ENCODE measurements around the gene SETD2. TPM values are rescaled to one million over a fixed set of nuclear protein-coding genes. Genes with fewer than 3 reads are reported as not detected.

SETD2 gene
- total RNA-seq, 1 donor = 121 TPM

- Histone ChIP-seq H3K27me3 (ENCODE audit: insufficient read depth, low read length) (no peaks in the 10 kb centered on the region), H3K4me1 (ENCODE audit: insufficient read depth, low read length) (peaks cover 16% of the 10 kb centered on the region), H3K9me3 (ENCODE audit: low read depth, low read length) (no peaks in the 10 kb centered on the region), H3K4me3 (ENCODE audit: low read length) (no peak overlapping the region)
Measured at GRCh38 chr3:47008234-47008796, 155.6 kb downstream of the SETD2 start.

- no peaks in the 10 kb centered on the region for H3K9me3 ChIP-seq (ENCODE audit: low read depth, low read length)
- no peaks in the 10 kb centered on the region for H3K27me3 ChIP-seq (ENCODE audit: insufficient read depth, low read length)
- H3K4me1 ChIP-seq (ENCODE audit: insufficient read depth, low read length) = peaks cover 16% of the 10 kb centered on the region
- H3K4me3 ChIP-seq (ENCODE audit: low read length) = no peak overlapping the region
Measured at GRCh38 chr3:47007482-47008233, 156.3 kb downstream of the SETD2 start.

GRCh38 chr3:47007001-47007400 lies 156.9 kb downstream of the SETD2 start:
- no peaks in the 10 kb centered on the region for H3K27me3 ChIP-seq (ENCODE audit: insufficient read depth, low read length)

GRCh38 chr3:47006145-47006651 lies 157.7 kb downstream of the SETD2 start:
- Histone ChIP-seq H3K27me3 (ENCODE audit: insufficient read depth, low read length) (no peaks in the 10 kb centered on the region), H3K4me3 (ENCODE audit: low read length) (no peak overlapping the region), H3K4me1 (ENCODE audit: insufficient read depth, low read length) (peaks cover 16% of the 10 kb centered on the region), H3K9me3 (ENCODE audit: low read depth, low read length) (no peaks in the 10 kb centered on the region)

More at GRCh38 chr3:47007001-47007400, 156.9 kb downstream of the SETD2 start:
- Histone ChIP-seq H3K4me3 (ENCODE audit: low read length) (no peak overlapping the region), H3K9me3 (ENCODE audit: low read depth, low read length) (no peaks in the 10 kb centered on the region), H3K4me1 (ENCODE audit: insufficient read depth, low read length) (peaks cover 16% of the 10 kb centered on the region)

GRCh38 chr3:47005212-47006144 lies 158.4 kb downstream of the SETD2 start:
- Histone ChIP-seq H3K27me3 (ENCODE audit: insufficient read depth, low read length) (no peaks in the 10 kb centered on the region), H3K9me3 (ENCODE audit: low read depth, low read length) (no peaks in the 10 kb centered on the region), H3K4me1 (ENCODE audit: insufficient read depth, low read length) (peaks cover 16% of the 10 kb centered on the region), H3K4me3 (ENCODE audit: low read length) (no peak overlapping the region)

GRCh38 chr3:47004369-47005211 lies 159.3 kb downstream of the SETD2 start:
- Histone ChIP-seq H3K4me1 (ENCODE audit: insufficient read depth, low read length) (peaks cover 9% of the 10 kb centered on the region), H3K4me3 (ENCODE audit: low read length) (no peak overlapping the region), H3K9me3 (ENCODE audit: low read depth, low read length) (no peaks in the 10 kb centered on the region), H3K27me3 (ENCODE audit: insufficient read depth, low read length) (no peaks in the 10 kb centered on the region)

- Histone ChIP-seq H3K27me3 (ENCODE audit: insufficient read depth, low read length) (no peaks in the 10 kb centered on the region), H3K9me3 (ENCODE audit: low read depth, low read length) (no peaks in the 10 kb centered on the region), H3K4me3 (ENCODE audit: low read length) (no peak overlapping the region), H3K4me1 (ENCODE audit: insufficient read depth, low read length) (peaks cover 7% of the 10 kb centered on the region)
Measured at GRCh38 chr3:47003461-47004368, 160.2 kb downstream of the SETD2 start.

- H3K27me3 ChIP-seq (ENCODE audit: insufficient read depth, low read length) = no peaks in the 10 kb centered on the region
- H3K4me1 ChIP-seq (ENCODE audit: insufficient read depth, low read length) = peaks cover 6% of the 10 kb centered on the region
- H3K4me3 ChIP-seq (ENCODE audit: low read length) = no peak overlapping the region
- H3K9me3 ChIP-seq (ENCODE audit: low read depth, low read length) = no peaks in the 10 kb centered on the region
Measured at GRCh38 chr3:47003056-47003410, 160.9 kb downstream of the SETD2 start.

GRCh38 chr3:47002171-47003055 lies 161.5 kb downstream of the SETD2 start:
- Histone ChIP-seq H3K4me3 (ENCODE audit: low read length) (no peak overlapping the region), H3K4me1 (ENCODE audit: insufficient read depth, low read length) (peaks cover 11% of the 10 kb centered on the region), H3K9me3 (ENCODE audit: low read depth, low read length) (no peaks in the 10 kb centered on the region), H3K27me3 (ENCODE audit: insufficient read depth, low read length) (no peaks in the 10 kb centered on the region)

GRCh38 chr3:47001731-47002170 lies 162.2 kb downstream of the SETD2 start:
- no peaks in the 10 kb centered on the region for H3K27me3 ChIP-seq (ENCODE audit: insufficient read depth, low read length)
- no peak overlapping the region for H3K4me3 ChIP-seq (ENCODE audit: low read length)
- H3K9me3 ChIP-seq (ENCODE audit: low read depth, low read length) = no peaks in the 10 kb centered on the region
- H3K4me1 ChIP-seq (ENCODE audit: insufficient read depth, low read length) = peaks cover 17% of the 10 kb centered on the region

GRCh38 chr3:47000922-47001730 lies 162.8 kb downstream of the SETD2 start:
- Histone ChIP-seq H3K4me3 (ENCODE audit: low read length) (no peak overlapping the region), H3K4me1 (ENCODE audit: insufficient read depth, low read length) (peaks cover 20% of the 10 kb centered on the region), H3K9me3 (ENCODE audit: low read depth, low read length) (no peaks in the 10 kb centered on the region), H3K27me3 (ENCODE audit: insufficient read depth, low read length) (no peaks in the 10 kb centered on the region)

- Histone ChIP-seq H3K4me3 (ENCODE audit: low read length) (no peak overlapping the region), H3K27me3 (ENCODE audit: insufficient read depth, low read length) (no peaks in the 10 kb centered on the region), H3K9me3 (ENCODE audit: low read depth, low read length) (no peaks in the 10 kb centered on the region), H3K4me1 (ENCODE audit: insufficient read depth, low read length) (peaks cover 20% of the 10 kb centered on the region)
Measured at GRCh38 chr3:47000198-47000815, 163.6 kb downstream of the SETD2 start.
